Fibroblast of mammary gland (primary cell): Measurements from ENCODE around the gene ATG2A.
A peak's percentile ranks its signal among the peaks of the same experiment; 100 is the strongest.

ENCODE experiments used
- DNase-seq: peaks from one replicate; pipeline ENCODE4 v3.0.0-alpha.2; 2010; ENCODE audit warnings: low read depth
- H3K4me3 ChIP-seq: 2 replicates; pipeline ENCODE4 v1.5.1; 2011; ENCODE audit warnings: low read depth, mild to moderate bottlenecking, low read length, moderate library complexity; ENCODE audit not compliant: control insufficient read depth
- CTCF ChIP-seq: conservative IDR thresholded peaks from 2 replicates; pipeline ENCODE4 v1.5.1; 2011; ENCODE audit warnings: low read depth, low read length, inconsistent platforms; ENCODE audit not compliant: control insufficient read depth, insufficient read depth

ATG2A gene

GRCh38 chr11:64947208-64947814 is 30.3 kb upstream of the ATG2A start:
- no peak overlapping the region for H3K4me3 ChIP-seq
- no peak for TF ChIP-seq CTCF
- peak; percentile 28 for DNase-seq

GRCh38 chr11:64936539-64936938 is 19.5 kb upstream of the ATG2A start:
- no peak for DNase-seq
- no peak overlapping the region for H3K4me3 ChIP-seq
- no peak for TF ChIP-seq CTCF

DNA sequence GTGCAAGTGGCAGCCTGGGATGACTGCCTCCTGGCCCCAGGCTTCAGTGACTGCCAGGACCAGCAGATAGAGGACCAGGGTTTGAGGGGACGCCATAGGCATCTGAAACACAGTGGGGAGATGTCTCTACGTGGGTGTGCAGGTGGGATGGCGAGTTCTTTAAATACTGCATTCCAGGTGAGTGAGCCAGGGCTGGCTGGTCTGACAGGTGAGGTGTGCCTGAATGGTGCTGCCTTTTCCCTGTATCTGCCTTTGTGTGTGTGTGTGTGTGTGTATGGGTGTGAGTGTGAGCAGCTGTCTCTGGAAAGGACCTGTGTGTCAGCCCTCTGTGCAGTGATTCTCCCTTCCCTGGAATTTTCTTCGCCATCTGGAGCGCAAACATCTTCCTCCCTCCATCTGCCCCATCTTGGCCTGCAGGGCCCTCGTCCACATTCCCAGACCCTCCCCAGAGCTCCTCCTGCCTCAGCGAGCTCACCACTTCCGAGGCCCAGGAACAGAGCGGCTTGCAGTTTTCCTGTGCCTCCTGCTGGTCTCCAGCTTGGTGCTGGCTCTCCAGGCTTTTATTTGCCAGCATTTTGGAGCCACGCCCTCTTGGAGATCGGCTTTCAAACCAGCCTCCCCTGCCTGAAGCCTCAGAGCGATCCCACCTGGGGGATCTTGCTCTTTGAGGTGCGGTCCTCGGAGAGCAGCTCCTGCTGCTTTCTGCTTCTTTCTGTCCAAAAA is 18.5 kb upstream of the ATG2A start, which contains the start of gene GPHA2:
TSS of gene GPHA2 (minus strand) at position 535 of the 723 bp plus-strand sequence. CDS start at position 102, 433 bp downstream.
- peak; percentile 11 for DNase-seq
- no peak within 1 kb of the TSS for H3K4me3 ChIP-seq
- TF ChIP-seq CTCF, result no peak

GRCh38 chr11:64934682-64935358 is 17.8 kb upstream of the ATG2A start:
- no peak for DNase-seq
- H3K4me3 ChIP-seq, result no peak overlapping the region
- no peak for TF ChIP-seq CTCF

GRCh38 chr11:64933935-64934681 is 17.1 kb upstream of the ATG2A start:
- H3K4me3 ChIP-seq, result no peak overlapping the region
- TF ChIP-seq CTCF, result no peak
- no peak for DNase-seq

- H3K4me3 ChIP-seq, result no peak overlapping the region
- DNase-seq, result no peak
Observed at GRCh38 chr11:64933213-64933934, 16.4 kb upstream of the ATG2A start.

More at GRCh38 chr11:64933213-64933934, 16.4 kb upstream of the ATG2A start:
- no peak for TF ChIP-seq CTCF
